Astrocyte of the cerebellum (primary cell): Measurements from ENCODE around the gene FAR1.

Experiments
- DNase-seq: peaks from one replicate; pipeline ENCODE4 v3.0.0-alpha.2; 2011; ENCODE audit warnings: low read depth
- H3K4me3 ChIP-seq: 2 replicates; pipeline ENCODE4 v1.5.1; 2011; ENCODE audit warnings: mild to moderate bottlenecking, low read depth, low read length, moderate library complexity
- in situ Hi-C: cut with HindIII; loops from 2 replicates; pipeline ENCODE4 v1.10.0; 2017; ENCODE audit warnings: low sequenced_read_pairs
- TF ChIP-seq, protein P1 (sequence below): IDR thresholded peaks from 2 replicates; pipeline ENCODE4 v1.5.1; 2012; ENCODE audit warnings: low read length, low read depth, moderate library complexity, mild to moderate bottlenecking; ENCODE audit errors: missing control alignments

Gene FAR1

DNA sequence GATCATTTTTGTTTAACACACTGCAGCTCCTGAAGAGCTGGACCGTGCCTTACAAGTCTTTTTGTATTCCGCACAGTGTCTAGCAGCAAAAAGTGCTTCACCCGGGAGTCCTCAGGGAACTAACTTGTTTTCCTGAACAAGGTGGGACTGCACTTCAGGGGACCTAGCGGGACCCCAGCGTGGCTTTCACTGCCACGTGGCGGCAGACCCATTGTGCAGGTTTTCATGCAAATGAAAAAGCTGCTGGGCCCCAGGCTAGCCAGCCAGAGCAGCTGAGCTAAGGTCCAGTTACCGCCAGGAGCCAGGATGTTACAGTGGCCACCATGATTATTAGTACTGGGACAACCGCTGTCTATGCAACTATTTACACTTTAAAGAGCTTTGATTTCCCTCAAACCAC is 90.6 kb downstream of the FAR1 start:
- H3K4me3 ChIP-seq, result no peak overlapping the region
- TF ChIP-seq, protein P1, sequence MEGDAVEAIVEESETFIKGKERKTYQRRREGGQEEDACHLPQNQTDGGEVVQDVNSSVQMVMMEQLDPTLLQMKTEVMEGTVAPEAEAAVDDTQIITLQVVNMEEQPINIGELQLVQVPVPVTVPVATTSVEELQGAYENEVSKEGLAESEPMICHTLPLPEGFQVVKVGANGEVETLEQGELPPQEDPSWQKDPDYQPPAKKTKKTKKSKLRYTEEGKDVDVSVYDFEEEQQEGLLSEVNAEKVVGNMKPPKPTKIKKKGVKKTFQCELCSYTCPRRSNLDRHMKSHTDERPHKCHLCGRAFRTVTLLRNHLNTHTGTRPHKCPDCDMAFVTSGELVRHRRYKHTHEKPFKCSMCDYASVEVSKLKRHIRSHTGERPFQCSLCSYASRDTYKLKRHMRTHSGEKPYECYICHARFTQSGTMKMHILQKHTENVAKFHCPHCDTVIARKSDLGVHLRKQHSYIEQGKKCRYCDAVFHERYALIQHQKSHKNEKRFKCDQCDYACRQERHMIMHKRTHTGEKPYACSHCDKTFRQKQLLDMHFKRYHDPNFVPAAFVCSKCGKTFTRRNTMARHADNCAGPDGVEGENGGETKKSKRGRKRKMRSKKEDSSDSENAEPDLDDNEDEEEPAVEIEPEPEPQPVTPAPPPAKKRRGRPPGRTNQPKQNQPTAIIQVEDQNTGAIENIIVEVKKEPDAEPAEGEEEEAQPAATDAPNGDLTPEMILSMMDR, result no peak
- DNase-seq, result no peak
- in situ Hi-C loops, result no loop called here

DNA sequence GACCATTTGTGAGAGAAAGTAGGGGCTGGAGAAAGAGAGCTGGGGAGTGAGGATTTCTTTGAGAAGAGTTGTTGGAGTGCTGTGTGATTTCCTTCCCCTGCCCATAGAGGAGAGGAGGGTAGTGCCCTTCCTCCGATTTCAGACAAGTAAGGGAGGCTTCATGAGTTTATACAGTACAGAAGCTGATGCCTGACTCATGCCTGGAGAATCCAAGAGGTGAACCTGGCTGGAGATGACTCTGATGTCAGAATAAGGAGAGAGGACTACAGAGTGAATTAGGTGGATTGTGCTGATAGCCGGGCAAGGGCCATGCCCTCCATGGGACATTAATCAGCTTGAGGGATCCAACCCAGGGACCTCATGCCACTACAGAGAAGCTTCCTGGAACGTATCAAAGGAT is 91.6 kb downstream of the FAR1 start:
- DNase-seq, result no peak
- no peak overlapping the region for H3K4me3 ChIP-seq
- in situ Hi-C loops, result no loop called here
- TF ChIP-seq, protein P1, result no peak

DNA sequence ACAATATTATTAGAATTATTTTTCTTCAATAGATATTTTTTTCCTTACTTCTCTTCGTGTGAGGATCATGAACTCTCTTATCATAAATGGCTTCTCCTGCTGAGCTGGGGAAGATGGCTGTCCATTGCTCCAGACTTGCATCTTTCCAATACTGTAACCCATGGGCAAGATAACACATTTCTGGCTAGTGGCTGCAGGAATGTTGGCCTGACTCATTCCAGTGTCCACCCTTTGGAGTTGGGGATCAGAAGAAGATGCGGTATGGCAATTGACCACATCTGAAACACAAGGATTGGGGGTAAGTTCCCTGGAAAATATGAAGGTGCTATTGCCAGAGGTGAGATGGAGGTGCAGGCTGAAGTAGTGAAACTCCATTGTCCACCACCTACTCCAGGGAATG is 92.8 kb downstream of the FAR1 start:
- DNase-seq, result no peak
- in situ Hi-C loops, result no loop called here

DNA sequence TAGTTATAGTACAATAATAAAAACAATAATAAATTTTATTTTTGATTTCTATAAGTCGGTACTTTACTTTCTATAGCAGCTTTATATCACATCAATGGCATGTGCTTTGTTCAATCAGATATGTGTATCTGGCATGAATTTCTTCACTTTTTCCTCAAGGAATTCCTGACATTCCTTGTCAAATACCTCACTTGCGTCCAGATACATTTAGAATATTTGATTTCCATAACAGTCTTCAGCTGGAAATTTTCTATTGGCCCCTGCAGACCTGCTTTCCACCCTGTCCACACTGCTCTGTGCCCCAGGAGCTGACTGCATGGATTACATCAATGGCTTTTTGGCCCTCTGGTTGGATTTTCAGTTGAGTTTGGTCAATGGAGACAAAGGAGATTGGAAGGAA is 93.2 kb downstream of the FAR1 start:
- TF ChIP-seq, protein P1, result no peak
- peak; percentile 11 for DNase-seq
- in situ Hi-C loops, result no loop called here
- H3K4me3 ChIP-seq, result no peak overlapping the region

More for the DNA sequence above, 92.8 kb downstream of the FAR1 start:
- no peak overlapping the region for H3K4me3 ChIP-seq
- TF ChIP-seq, protein P1, result no peak

DNA sequence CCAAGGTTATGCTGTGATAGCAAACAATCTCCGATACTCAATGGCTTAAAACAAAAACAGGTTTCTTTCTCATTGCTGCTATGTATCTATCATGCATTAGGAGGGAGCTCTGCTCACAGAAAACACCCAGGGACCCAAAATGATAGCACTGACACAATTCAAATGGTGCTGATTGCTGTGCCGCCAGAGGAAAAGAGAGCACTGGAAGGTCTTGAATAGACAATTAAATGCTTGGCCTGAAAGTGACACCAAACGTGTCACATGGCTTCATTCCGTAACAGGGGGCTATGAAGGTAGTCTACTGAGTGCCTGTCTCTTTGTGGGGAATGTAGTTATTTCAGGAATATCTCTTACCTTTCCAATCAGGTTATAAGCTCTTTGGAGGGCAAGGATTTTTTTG is 94.2 kb downstream of the FAR1 start:
- in situ Hi-C loops, result no loop called here
- DNase-seq, result no peak
- no peak overlapping the region for H3K4me3 ChIP-seq
- TF ChIP-seq, protein P1, result no peak

DNA sequence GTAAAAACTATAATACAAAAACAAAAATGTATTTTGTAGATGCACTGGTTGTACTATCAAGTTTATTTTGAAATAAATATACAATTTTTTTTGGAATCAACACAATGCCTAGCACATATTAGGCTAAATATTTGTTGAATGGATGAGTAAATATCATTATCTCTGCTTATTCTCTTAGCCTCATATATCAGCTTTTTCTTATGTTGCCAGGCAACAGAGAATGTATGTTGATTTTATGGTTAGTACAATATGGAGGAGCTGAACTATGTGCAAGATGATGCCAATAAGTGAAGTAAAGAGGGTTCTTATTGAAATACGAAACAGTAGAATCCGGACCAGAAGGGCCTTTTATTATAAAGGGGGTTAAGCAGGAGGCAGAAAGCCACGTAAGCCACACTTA is 94.9 kb downstream of the FAR1 start:
- no peak overlapping the region for H3K4me3 ChIP-seq
- in situ Hi-C loops, result no loop called here
- TF ChIP-seq, protein P1, result no peak
- no peak for DNase-seq

DNA sequence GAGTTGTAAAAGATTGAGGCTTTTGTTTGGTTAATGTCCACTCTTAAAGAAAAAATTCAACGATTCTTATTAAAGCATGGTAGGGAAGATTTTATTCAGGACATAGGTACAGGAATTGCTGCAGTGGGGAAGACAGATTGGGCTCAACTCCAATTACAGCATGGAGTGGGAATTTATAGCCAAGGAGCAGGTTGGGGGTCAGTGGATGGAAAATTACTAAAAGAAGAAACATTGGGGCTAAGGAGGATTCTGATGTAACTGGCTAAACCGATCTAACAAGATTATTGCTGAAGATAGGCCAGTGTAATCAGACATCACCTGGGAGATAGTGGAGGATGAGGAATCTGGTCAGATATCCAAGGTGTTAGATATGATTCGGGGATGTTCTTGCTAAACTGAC is 97.4 kb downstream of the FAR1 start:
- H3K4me3 ChIP-seq, result no peak overlapping the region
- DNase-seq, result no peak
- TF ChIP-seq, protein P1, result no peak
- in situ Hi-C loops, result no loop called here
